Middle frontal gyrus (tissue), 1 donor: ENCODE measurements around the gene BMPR1B.
A peak's percentile ranks its signal among the peaks of the same experiment; 100 is the strongest.

Experiments
- DNase-seq: peaks from one replicate; pipeline ENCODE4 v3.0.0-alpha.2; 2015; ENCODE audit warnings: low spot score; ENCODE audit errors: extremely low spot score

The BMPR1B gene

DNA sequence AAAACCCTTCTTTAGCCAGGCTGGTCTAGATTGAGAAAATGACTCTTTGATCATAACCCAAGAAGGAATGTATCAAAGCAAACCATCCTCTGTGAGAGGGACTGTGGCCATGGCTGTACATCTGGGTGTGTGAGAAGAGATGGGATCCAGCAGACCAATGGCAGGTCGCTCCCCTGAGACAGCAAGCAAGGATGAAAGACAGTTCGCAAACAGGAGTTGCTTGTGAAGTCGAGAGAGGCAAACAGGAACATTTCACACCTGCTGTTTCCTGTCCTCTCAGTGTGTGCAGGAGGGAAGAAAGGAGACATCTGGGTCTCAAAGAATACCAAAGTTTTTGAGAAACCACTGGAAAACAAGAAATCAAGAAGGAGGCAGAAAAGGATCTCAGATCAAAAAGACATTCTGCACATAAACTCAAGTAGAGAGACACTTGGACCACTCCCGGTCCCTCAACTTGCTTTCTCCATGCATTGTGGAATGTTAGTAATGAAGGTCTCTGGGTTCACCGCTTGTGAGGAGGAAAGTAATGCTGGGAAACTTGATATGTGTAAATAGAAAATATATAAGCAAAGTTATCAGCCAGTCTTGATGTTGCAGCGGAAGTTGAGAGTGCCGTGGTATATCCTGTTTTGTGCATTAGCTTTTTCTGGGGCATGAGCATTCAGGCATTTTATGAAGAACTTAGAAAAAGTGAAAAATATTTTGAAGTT is 327.5 kb downstream of the BMPR1B start:
- DNase-seq: no peak

DNA sequence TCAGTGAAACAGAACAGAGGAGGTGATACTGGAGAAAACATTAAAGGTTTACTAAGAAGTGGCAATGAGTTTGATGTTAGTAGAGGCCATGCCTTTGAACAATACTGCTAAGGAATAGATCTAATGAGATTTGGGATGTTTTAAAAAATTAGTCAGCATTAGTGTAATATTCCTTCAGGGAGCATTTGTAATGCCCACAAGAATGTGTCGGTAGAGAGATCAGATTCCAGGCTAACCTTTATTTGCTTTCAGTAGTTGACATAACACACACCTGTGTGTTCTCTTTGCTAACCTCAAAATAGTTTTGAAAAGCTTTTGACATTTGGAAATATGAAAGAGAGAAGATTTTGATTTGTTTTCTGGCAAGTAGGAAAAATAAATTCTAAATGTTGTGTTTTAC is 328.8 kb downstream of the BMPR1B start:
- DNase-seq: no peak

DNA sequence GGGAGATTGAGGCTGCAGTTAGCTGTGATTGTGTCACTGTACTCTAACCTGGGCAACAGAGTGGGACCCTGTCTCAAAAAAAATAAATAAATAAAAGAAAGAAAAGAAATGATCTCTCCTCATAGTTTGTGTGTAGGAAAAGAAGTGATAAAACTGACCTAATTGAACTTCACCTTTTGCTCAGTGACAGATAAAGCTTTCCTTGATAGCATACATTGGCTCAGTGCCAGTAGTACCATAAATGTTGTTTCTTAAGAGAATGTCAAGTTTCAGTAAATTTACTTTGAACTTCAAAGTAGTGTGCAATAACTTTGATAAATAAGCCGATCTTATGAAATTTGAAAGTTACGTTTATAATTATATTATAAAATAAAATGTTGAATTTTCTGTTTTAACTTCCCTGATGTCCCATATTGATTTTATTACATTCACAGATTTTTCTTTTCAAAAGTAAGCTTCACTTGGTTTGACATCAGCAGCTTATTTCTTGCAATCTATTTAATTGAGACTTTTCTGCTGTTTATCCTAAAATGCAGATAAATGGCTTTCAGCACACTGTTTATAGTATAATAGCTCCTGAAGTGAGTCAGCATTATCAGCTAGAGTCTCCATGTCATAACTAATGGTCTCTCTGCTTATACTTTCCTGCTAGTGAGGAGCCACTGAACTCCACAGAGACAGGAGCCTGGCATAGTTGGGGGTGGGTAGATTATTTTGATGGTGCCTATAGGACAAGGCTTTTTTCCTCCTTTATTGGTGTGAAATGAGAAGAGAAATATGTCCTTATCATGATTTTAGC is 330.1 kb downstream of the BMPR1B start:
- DNase-seq: no peak

DNA sequence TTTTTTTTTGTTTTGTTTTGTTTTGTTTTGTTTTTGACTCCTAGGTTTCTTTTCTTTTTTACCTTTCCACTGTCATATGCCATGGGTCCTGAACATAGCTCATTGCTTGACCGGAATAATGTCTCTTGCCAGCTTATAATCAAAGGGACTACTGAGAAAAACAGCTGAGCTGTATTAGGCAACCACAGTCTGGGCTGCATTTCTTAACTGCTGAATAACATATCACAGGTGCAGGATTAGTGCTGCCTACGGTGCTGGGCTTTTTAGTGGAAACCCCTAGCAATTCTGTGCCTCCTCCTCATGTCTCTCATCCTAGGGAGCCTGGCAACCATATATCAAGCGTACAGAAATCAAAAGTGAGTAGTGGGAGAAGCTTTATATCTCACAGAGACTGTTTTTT is 333.5 kb downstream of the BMPR1B start:
- DNase-seq: no peak

DNA sequence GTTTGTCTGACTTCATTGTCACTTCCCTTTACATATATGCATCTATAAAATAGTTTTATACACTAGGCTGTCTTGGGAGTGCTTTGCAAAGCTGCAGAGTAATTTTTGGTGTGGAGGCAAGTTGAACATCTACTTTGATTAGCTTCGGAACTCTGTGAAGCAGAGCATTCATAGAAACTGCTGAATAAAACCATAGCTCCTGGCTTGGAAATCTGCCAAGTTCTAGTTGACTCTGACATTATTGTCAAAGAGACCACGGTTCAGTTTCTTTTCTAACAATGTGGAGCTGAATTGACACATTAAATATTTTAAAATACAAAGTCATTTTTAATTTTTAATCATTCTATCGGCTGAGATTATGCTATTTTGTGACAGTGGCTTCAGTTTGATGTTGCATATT is 335.0 kb downstream of the BMPR1B start:
- DNase-seq: no peak

DNA sequence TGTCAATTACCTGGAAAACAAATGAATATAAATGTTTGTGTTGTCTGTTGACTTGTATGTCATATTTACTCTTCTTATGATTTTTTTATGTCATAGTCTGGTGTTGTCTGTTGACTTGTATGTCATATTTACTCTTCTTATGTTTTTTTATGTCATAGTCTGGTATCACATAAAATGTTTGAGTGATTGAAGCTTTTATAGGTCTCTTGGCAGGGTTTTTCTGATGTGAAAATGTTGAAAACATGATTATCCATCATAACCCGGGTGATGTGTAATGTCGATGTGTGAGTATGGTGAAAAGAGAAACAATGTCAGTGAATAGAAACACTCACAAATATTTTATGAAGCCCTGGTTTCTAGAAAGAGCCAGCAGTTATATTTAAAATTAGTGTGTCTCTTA is 335.7 kb downstream of the BMPR1B start:
- no peak for DNase-seq

DNA sequence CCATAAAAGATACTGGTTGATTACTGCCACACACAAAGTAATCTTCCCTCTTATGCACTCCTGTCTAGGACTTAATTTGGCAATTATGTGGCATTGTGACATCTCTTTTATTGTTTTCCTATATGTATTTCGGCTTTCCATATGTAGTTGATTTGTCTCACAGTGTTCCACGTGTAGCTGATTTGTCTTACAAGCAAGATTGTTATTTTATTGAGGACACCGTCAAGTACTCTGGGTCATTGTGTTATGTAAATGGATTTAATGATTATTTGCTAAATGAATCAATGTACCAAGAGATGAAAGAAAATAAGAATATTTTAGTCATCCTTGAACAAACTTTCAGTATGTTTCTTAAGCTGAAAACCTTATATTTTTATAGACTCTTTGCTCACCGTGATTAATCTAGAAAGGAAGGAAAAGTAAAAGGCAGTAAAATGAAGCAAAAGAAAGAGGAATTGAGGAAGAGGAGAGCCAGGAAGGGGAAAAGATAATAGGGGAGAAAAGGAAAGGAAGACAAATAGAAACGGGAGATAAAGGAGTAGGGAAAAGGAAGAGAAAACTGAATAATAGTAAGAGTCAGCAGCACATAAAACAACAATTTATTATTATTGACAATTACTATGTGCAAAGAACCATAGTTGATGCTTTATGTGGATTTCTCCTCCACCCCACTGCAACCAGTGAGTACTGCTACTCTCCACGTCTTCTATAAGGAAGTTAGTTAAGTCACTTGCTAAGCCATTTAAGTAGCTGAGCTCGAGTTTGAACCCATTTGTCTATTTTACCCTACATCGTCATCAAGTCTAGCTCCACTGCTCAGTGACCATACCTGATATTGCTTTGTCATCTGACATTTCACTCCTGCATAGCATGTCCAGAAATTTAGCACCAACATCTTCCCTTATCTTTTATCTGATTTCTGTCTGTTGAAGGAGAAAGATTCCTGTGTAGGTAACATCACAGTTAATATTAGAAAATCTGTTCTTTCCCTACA is 336.5 kb downstream of the BMPR1B start:
- DNase-seq: no peak

DNA sequence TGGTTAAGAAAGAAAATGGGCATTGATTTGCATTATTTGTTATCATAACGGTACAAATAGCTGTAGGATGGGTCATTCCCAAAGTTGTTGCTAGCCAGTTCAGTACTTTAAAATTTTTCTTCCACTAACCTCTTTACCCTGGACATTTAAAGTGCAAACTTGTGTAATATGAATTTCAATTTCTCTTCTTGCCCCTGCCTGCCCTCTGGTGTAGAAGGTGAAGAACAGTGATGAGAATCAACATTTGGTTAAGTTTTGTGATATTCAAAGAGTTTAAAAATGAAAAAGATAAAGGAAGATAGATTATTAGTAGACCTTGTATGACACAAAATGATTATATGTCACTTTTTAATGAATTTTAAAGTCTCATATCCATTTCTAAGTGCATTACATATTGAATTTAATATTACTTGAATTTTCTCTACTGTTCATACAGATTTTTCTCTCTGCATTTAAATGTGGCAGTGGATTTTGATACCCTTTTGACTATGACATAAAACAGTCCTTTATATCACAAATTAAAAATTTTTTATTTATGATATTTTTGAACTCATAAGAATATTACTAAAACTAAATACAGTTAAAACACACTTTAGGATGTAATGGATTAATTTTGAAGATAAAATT is 337.7 kb downstream of the BMPR1B start:
- DNase-seq: no peak

DNA sequence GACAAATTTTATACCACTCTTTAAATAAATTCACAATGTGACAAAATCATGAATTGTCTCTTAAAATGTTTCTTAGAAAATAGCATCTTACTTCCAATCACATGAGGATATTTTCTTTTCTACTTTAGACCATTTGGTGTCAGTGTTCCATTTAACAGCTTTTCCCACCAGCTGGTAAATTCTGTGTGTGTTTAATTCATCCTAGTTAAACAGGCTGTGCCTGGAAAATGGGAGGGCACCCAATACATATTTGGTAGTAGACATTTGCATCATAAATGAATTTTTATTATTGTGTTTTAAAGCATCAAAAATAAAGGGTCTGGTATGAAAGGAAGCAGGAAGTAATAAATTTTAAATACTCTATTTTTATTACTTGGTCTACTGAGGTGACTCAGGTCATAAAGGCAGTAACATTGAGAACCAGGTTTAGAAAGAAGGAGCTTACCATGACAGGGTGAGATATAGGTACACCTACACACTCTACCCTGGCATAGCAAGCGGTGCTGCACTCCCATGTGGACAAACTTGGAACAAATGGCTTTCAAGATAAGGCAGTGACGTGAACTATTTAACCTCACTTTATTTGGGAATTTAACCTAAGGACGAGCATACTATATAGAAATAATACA is 344.5 kb downstream of the BMPR1B start:
- DNase-seq: no peak

DNA sequence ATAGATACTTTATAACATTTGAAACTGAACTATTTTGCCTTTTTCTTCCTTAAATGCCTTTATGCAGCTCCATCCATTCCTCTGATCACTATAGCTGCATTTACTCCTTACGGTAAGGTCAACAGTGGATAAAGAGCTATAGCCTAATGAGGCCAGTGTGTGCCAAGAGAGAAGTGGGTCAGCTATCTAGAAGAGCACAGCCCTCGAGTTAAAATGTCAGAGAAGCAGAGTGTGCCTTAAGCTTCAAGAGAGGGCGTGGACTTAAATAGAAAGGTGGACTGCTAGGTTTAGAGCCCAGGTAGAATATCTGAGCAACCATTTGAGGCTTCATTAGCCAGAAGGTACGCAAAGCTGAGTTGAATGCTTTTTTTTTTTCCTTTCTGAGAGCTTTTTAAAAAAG is 347.4 kb downstream of the BMPR1B start:
- no peak for DNase-seq

DNA sequence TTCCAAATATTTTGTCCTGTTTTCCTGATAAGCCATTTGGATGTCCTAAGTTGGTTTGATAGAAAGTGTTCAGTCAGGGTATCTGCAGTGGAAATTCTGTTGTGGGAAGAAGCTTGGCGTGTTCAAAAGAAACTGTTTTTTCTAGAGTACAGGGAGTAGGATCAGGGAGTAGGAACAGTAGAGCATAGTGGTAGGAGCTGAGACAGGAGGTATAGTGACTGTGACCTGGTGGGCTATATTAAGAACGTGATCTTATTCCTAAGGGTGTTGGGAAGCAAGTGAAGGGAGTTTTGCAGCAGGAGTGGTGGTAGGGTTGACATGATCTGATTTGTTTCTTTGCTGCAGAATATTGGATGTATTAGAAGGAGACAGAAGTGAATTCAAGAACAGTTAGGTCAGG is 348.2 kb downstream of the BMPR1B start:
- DNase-seq: no peak

DNA sequence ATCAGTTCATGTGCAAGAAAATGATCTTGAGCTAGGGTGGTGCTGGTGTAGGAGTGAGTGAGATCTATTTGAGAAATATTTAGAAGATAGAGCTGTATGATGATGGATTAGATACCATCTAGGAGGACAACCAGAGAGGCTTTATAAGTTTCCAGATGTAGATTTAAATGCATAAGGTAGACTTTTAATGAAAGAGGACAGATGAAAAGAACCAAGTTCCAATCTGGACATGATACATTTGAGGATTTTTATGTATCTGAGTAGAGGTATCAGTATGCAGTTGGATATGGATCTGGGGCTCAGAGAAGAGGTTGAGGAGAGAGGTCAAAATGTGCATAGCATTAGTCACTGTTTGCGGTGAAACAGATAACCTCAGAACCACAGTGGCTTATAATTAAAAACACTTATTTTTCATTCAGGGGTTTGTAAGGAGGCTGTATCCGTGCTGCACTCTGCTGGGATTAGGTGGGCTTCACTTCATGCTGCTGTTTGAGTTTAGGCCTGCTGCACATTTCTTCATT is 348.7 kb downstream of the BMPR1B start:
- DNase-seq: no peak

DNA sequence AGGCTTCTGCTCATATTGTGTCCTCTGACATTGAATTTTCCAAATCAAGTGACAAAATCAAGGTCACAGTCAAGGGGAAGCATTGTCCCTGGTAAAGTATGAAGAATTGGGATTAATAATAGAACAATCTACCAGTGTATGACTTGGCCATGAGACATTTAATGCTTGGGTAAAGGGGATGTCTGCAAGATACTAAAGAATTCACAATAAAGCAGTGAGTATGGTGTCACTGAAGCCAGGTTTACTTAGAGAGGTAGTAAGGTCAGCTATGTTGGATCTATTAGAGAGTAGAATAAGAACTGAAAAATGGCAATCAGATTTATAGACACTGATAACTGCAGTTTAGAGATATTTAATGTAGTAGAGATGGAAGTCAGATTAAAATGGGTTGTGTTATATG is 349.2 kb downstream of the BMPR1B start:
- no peak for DNase-seq

DNA sequence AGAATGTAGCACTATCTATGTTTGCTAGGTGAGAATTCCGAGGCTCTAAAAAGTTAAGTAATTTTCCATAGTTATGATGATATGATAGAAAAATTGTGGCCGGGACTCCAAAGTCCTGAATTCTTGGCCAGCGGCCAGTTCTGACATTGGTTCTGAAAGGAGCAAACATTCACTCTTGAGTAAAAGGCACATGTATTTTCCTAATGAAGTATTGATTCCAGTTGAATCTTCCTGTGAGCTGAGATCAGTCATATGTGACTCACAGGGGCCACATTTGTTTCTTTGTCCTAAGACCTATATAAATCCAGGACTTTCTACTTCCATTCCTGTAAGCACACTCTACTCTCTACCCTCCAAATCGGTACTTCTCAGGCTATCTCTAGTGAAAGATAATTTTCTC is 349.9 kb downstream of the BMPR1B start:
- DNase-seq: no peak

DNA sequence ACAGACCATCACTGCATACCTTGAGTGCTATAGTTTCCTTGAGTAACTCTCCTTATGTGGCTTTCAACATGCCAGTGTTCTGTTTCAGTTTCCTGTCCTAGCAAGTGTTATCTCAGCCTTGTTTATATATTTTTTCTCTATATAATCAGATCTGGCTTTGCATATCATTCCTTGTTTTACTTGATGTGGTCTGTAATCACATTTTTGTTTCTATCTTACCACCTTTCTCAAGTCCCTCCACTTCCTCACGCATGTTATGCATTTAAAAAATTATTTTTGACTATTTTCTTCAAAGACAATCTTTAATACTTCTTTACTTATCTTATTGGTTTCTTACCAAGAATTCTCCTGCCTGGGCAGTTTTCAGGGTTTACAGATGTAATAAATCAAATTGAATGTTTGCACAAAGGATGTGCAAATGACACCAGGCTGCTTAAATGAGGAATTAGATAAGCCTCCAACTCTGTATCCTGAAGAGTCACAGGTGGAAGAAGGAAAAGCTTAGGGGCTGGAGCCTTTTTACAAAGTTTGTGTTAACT is 351.2 kb downstream of the BMPR1B start:
- DNase-seq: no peak

DNA sequence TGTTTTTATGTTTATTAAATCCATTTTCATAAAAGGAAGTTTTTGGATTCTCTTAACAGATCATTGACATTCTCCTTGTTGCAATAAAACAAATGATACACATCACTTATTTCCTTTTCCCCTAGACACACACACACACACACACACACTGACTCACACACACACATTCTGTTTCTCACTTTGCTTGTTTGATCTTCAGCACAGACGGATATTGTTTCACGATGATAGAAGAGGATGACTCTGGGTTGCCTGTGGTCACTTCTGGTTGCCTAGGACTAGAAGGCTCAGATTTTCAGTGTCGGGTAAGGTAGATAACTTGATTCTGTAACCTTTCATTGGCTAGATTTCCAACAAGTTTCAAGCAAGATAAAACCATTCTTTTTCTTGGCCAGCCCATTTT is 356.8 kb downstream of the BMPR1B start:
- DNase-seq: no peak

DNA sequence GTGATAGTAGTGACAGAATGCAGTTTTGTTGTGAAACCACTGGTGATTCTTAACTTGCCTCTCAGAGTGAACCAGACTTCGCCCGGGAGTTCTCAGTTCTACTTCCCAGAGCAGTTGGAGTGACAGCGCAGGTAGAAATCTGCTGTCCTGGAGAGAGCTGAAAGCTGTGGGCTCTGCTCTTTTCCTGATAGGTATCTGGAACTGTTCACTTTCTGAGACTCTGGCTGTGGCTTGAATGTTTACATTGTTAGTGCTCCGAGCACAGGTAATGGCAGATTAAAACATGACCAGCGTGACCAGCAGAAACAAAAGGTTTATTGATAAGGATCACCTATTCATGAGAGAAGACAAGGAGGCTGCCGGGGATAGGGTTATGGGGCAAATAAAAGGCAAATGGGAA is 360.7 kb downstream of the BMPR1B start:
- no peak for DNase-seq

DNA sequence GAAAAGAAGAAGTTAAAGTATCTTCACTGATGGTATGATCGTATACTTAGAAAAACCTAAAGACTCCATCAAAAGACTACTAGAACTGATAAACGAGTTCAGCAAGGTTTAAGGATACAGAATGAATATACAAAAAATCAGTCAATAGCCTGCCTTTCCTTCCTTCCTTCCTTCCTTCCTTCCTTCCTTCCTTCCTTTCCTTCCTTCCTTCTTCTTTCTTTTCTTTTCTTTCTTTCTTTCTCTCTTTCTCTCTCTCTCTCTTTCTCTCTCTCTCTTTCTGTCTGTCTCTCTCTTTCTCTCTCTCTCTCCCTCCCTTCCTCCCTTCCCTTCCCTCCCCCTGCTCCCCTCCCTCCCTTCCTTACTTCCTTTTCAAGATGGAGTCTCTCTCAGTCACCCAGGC is 362.7 kb downstream of the BMPR1B start:
- DNase-seq: no peak

DNA sequence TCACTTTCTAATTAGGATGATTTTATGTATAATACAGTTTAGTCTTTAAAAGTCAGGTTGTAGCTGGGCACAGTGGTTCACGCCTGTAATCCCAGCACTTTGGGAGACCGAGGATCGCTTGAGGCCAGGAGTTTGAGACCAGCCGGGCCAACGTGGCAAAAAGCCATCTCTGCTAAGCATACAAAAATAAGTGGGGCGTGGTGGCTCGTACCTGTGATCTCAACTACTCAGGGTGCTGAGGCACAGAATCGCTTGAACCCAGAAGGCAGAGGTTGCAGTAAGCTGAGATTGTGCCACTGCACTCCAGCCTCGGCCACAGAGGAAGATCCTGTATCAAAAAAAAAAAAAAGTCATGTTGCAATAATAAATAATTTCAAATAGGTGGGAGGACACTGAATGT is 364.2 kb downstream of the BMPR1B start:
- DNase-seq: no peak

DNA sequence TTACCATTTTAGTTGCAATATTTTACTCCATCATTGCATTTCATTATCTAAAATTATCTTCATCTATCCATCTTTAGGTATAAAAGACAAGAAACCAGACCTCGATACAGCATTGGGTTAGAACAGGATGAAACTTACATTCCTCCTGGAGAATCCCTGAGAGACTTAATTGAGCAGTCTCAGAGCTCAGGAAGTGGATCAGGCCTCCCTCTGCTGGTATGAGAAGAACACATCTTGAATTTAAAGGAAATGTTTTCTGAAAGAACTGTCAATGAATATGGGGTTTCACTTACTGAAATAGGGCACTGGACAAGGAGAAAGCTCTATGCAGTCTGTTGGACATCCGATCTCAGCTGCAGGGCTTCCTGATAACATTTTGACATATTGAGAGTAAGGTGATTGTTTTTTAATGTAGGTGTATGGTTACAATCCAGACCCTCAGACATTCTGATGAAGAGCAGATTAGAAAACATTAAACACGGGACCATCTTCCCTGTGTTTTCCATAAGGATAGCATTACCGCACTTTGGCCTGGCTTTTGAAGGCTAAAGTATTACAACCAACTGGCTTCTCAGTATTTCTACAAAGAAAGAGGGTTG is 367.2 kb downstream of the BMPR1B start:
- peak; percentile 18 for DNase-seq
